Measurements from ENCODE around the gene GSK3B. TPM values are rescaled to one million over a fixed set of nuclear protein-coding genes. Genes with fewer than 3 reads are reported as not detected.
"Not testable (repeated sequence)": the region's sequence is repeated elsewhere in the genome, so short reads cannot be mapped to it uniquely, and the experiment has no call there.

Gene GSK3B
- total and polyA plus RNA-seq, 2 donors (not counting 1 experiment from before 2014, with no cell fraction given): 12.3 to 33.3 TPM

DNA sequence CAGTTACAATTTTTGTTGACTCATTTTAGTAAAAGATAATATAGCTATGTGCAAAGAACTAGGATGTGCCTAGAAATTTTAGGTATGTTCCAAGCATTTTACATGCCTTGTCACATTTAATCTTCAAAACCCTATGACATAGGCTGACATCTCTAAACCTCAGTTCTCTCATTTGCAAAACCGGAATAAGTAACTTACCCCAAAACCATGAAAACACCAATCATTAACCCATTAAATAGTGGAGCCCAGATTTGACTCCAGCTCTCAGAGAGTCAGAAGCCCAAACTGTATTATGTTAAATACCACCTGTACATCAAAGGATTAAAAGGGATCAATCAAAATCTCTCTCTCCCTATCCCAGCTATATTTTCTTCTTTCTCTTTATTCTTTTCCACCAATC, 36.6 kb downstream of the GSK3B start:
- no peaks in the 10 kb centered on the region for H3K27me3 ChIP-seq (replicated peaks in 1 of 4; ENCODE audit: control extremely low read depth in 1 of 4, control insufficient read depth in 3 of 4, insufficient read depth in 4 of 4, low read length in 3 of 4)
- H3K4me1 ChIP-seq (ENCODE audit: control insufficient read depth in 2 of 2, insufficient read depth in 2 of 2, low read length in 2 of 2): peaks cover 12 to 32% of the 10 kb centered on the region in 2 donors
- H2AFZ ChIP-seq (ENCODE audit: insufficient read depth, low read depth, low read length, poor library complexity, severe bottlenecking): no peak overlapping the region
- no peak overlapping the region for H3K9ac ChIP-seq (ENCODE audit: low read length)
- WGBS (ENCODE audit: insufficient coverage): 86% methylated on average over 1 of the region's 1 CpG
- ChIA-PET CTCF (no interaction called here), POLR2A (no interaction called here)
- no peak overlapping the region for H3K4me3 ChIP-seq (ENCODE audit: control extremely low read depth in 1 of 5, extremely low read depth in 1 of 5, insufficient read depth in 1 of 5, low read depth in 2 of 5, low read length in 4 of 5)
- Mint-ChIP-seq H3K9me3 (ENCODE audit: insufficient read depth) (peaks cover 3% of the 10 kb centered on the region), H3K27me3 (no peaks in the 10 kb centered on the region), H3K27ac (no peak overlapping the region), H3K4me3 (no peak overlapping the region), H3K4me1 (peaks cover 50% of the 10 kb centered on the region)
- no peak for DNase-seq
- H3K36me3 ChIP-seq (replicated peaks in 1 of 2; ENCODE audit: control extremely low read depth in 1 of 2, control insufficient read depth in 1 of 2, extremely low read depth in 1 of 2, insufficient read depth in 2 of 2, low read length in 1 of 2): no peaks in the 10 kb centered on the region
- H3K9me3 ChIP-seq (ENCODE audit: control extremely low read depth in 1 of 3, control insufficient read depth in 2 of 3, insufficient read depth in 1 of 3, low read length in 2 of 3): no peaks in the 10 kb centered on the region
- no peak overlapping the region for H3K27ac ChIP-seq (ENCODE audit: low read length in 2 of 2)
- H3K79me2 ChIP-seq (ENCODE audit: control insufficient read depth, insufficient read depth, low read length): peaks cover 92% of the 10 kb centered on the region
- intact Hi-C loops (cut with micrococcal nuclease): loop anchor here (5.0 to 10.0 kb wide), 2 partner anchors 35 to 53 kb away; partner anchors contain the start of gene GSK3B
- TF ChIP-seq EZH2 (IDR thresholded peaks at IDR 0.05; ENCODE audit: borderline replicate concordance, insufficient read depth, low read depth, low read length, poor library complexity, severe bottlenecking) (no peak), CTCF (IDR thresholded peaks at IDR 0.05) (no peak)
- peaks cover 32% of the 10 kb centered on the region for H4K20me1 ChIP-seq (ENCODE audit: control insufficient read depth, insufficient read depth, low read length, poor library complexity, severe bottlenecking)
- no peak for ATAC-seq (ENCODE audit: low read depth)
- no peak overlapping the region for H3K4me2 ChIP-seq (replicated peaks; ENCODE audit: low read depth, low read length, poor library complexity, severe bottlenecking)

DNA sequence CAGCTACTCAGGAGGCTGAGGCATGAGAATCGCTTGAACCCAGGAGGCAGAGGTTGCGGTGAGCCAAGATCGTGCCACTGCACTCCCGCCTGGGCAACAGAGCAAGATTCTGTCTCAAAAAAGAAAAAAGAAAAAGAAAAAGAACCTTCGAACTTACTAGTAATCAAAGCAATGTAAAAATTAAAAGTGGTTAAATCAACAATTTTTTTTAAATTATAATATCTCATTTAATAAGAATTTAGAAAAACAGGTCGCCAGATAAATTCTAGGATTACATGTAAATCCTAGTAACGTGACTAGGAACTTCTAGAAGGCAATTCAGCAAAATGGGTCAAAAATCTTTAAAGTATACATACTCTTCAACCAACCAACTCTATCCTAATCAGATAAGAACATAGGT, 37.2 kb downstream of the GSK3B start:
- no peaks in the 10 kb centered on the region for H3K36me3 ChIP-seq (replicated peaks in 1 of 2; ENCODE audit: control extremely low read depth in 1 of 2, control insufficient read depth in 1 of 2, extremely low read depth in 1 of 2, insufficient read depth in 2 of 2, low read length in 1 of 2)
- peaks cover 29% of the 10 kb centered on the region for H4K20me1 ChIP-seq (ENCODE audit: control insufficient read depth, insufficient read depth, low read length, poor library complexity, severe bottlenecking)
- H3K27ac Mint-ChIP-seq: no peak overlapping the region
- H3K27me3 ChIP-seq (replicated peaks in 1 of 4; ENCODE audit: control extremely low read depth in 1 of 4, control insufficient read depth in 3 of 4, insufficient read depth in 4 of 4, low read length in 3 of 4): no peaks in the 10 kb centered on the region
- no peak overlapping the region for H3K9ac ChIP-seq (ENCODE audit: low read length)
- H3K27ac ChIP-seq (ENCODE audit: low read length in 2 of 2): no peak overlapping the region
- peaks cover 92% of the 10 kb centered on the region for H3K79me2 ChIP-seq (ENCODE audit: control insufficient read depth, insufficient read depth, low read length)
- H3K9me3 Mint-ChIP-seq (ENCODE audit: insufficient read depth): peaks cover 3% of the 10 kb centered on the region
- DNase-seq (no peak), ATAC-seq (ENCODE audit: low read depth) (no peak)
- intact Hi-C loops (cut with micrococcal nuclease): loop anchor here (5.0 to 10.0 kb wide), 2 partner anchors 35 to 52 kb away; partner anchors contain the start of gene GSK3B
- CTCF ChIA-PET: no interaction called here
- no peak for TF ChIP-seq CTCF (IDR thresholded peaks at IDR 0.05)
- no peak for TF ChIP-seq EZH2 (IDR thresholded peaks at IDR 0.05; ENCODE audit: borderline replicate concordance, insufficient read depth, low read depth, low read length, poor library complexity, severe bottlenecking)
- H3K4me3 Mint-ChIP-seq: no peak overlapping the region
- H3K4me1 ChIP-seq (ENCODE audit: control insufficient read depth in 2 of 2, insufficient read depth in 2 of 2, low read length in 2 of 2): peaks cover 16 to 38% of the 10 kb centered on the region in 2 donors
- H3K4me1 Mint-ChIP-seq: peaks cover 56% of the 10 kb centered on the region
- H3K4me2 ChIP-seq (replicated peaks; ENCODE audit: low read depth, low read length, poor library complexity, severe bottlenecking): no peak overlapping the region
- 100% methylated on average over 1 of the region's 7 CpGs for WGBS (ENCODE audit: insufficient coverage)
- H2AFZ ChIP-seq (ENCODE audit: insufficient read depth, low read depth, low read length, poor library complexity, severe bottlenecking): no peak overlapping the region
- POLR2A ChIA-PET: no interaction called here
- H3K27me3 Mint-ChIP-seq: no peaks in the 10 kb centered on the region
- no peaks in the 10 kb centered on the region for H3K9me3 ChIP-seq (ENCODE audit: control extremely low read depth in 1 of 3, control insufficient read depth in 2 of 3, insufficient read depth in 1 of 3, low read length in 2 of 3)
- H3K4me3 ChIP-seq (ENCODE audit: control extremely low read depth in 1 of 5, extremely low read depth in 1 of 5, insufficient read depth in 1 of 5, low read depth in 2 of 5, low read length in 4 of 5): no peak overlapping the region

DNA sequence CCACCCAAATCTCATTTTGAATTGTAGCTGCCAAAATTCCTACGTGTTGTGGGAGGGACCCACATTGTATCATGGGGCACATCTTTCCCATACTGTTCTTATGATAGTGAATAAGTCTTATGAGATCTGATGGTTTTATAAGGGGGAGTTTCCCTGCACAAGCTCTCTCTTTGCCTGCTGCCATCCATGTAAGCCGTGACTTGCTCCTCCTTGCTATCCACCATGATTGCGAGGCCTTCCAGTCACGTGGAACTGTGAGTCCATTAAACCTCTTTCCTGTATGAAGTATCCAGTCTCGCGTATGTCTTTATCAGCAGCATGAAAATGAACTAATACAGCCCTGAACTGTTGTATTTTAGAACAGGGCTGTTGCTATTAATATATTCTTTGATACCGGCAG, 40.6 kb downstream of the GSK3B start:
- H3K27me3 ChIP-seq (replicated peaks in 1 of 4; ENCODE audit: control extremely low read depth in 1 of 4, control insufficient read depth in 3 of 4, insufficient read depth in 4 of 4, low read length in 3 of 4); H3K27me3 Mint-ChIP-seq; H3K36me3 ChIP-seq (replicated peaks in 1 of 2; ENCODE audit: control extremely low read depth in 1 of 2, control insufficient read depth in 1 of 2, extremely low read depth in 1 of 2, insufficient read depth in 2 of 2, low read length in 1 of 2); H3K4me3 Mint-ChIP-seq; H3K4me2 ChIP-seq (replicated peaks; ENCODE audit: low read depth, low read length, poor library complexity, severe bottlenecking); H2AFZ ChIP-seq (ENCODE audit: insufficient read depth, low read depth, low read length, poor library complexity, severe bottlenecking); DNase-seq; H3K27ac Mint-ChIP-seq; H3K9me3 ChIP-seq (ENCODE audit: control extremely low read depth in 1 of 3, control insufficient read depth in 2 of 3, insufficient read depth in 1 of 3, low read length in 2 of 3); ATAC-seq (ENCODE audit: low read depth); H3K27ac ChIP-seq (ENCODE audit: low read length in 2 of 2); H3K9ac ChIP-seq (ENCODE audit: low read length); H3K4me3 ChIP-seq (ENCODE audit: control extremely low read depth in 1 of 5, extremely low read depth in 1 of 5, insufficient read depth in 1 of 5, low read depth in 2 of 5, low read length in 4 of 5); POLR2A ChIA-PET; H3K9me3 Mint-ChIP-seq (ENCODE audit: insufficient read depth): not testable (repeated sequence)
- H3K4me1 Mint-ChIP-seq: peaks cover 61% of the 10 kb centered on the region
- H3K79me2 ChIP-seq (ENCODE audit: control insufficient read depth, insufficient read depth, low read length): peaks cover 98% of the 10 kb centered on the region
- H4K20me1 ChIP-seq (ENCODE audit: control insufficient read depth, insufficient read depth, low read length, poor library complexity, severe bottlenecking): peaks cover 47% of the 10 kb centered on the region
- intact Hi-C loops (cut with micrococcal nuclease): loop anchor here (10.0 kb wide), 1 partner anchor 49 kb away; no protein-coding TSS in a partner anchor
- 100% methylated on average over 2 of the region's 7 CpGs for WGBS (ENCODE audit: insufficient coverage)
- H3K4me1 ChIP-seq (ENCODE audit: control insufficient read depth in 2 of 2, insufficient read depth in 2 of 2, low read length in 2 of 2): peaks cover 21 to 43% of the 10 kb centered on the region in 2 donors
- CTCF ChIA-PET: interaction anchor here (1.5 kb wide), 1 partner anchor 162 kb away, joined by 5 read pairs; no protein-coding TSS in a partner anchor

Measured in B cell (primary cell).